ENCODE results near the gene IGSF22. TPM values are rescaled to one million over a fixed set of nuclear protein-coding genes. Genes with fewer than 3 reads are reported as not detected.
A peak's percentile ranks its signal among the peaks of the same experiment; 100 is the strongest.

IGSF22 gene
- total RNA-seq, 1 donor from 2014 or later, result not detected

- peak; percentile 82 for TF ChIP-seq CTCF (IDR thresholded peaks at IDR 0.05)
- H3K27ac Mint-ChIP-seq (ENCODE audit: unreplicated experiment), result no peak overlapping the region
- H3K4me3 Mint-ChIP-seq (ENCODE audit: unreplicated experiment), result no peak overlapping the region
- DNase-seq (ENCODE audit: low spot score), result no peak
- H3K4me1 Mint-ChIP-seq (ENCODE audit: low read depth), result no peaks in the 10 kb centered on the region
- H3K9me3 Mint-ChIP-seq (ENCODE audit: low read depth), result no peaks in the 10 kb centered on the region
- no peaks in the 10 kb centered on the region for H3K27me3 Mint-ChIP-seq (ENCODE audit: low read depth)
- H3K36me3 Mint-ChIP-seq (ENCODE audit: low read depth), result no peaks in the 10 kb centered on the region
Measured at GRCh38 chr11:18727479-18728236, 1.7 kb upstream of the IGSF22 start.

- no peaks in the 10 kb centered on the region for H3K27me3 Mint-ChIP-seq (ENCODE audit: low read depth)
- DNase-seq (ENCODE audit: low spot score), result peak; percentile 42
- peaks cover 11% of the 10 kb centered on the region for H3K4me1 Mint-ChIP-seq (ENCODE audit: low read depth)
- no peak overlapping the region for H3K4me3 Mint-ChIP-seq (ENCODE audit: unreplicated experiment)
- H3K36me3 Mint-ChIP-seq (ENCODE audit: low read depth), result no peaks in the 10 kb centered on the region
- no peak overlapping the region for H3K27ac Mint-ChIP-seq (ENCODE audit: unreplicated experiment)
- no peaks in the 10 kb centered on the region for H3K9me3 Mint-ChIP-seq (ENCODE audit: low read depth)
- no peak for TF ChIP-seq CTCF (IDR thresholded peaks at IDR 0.05)
Measured at GRCh38 chr11:18723991-18724390, 2.0 kb downstream of the IGSF22 start.

GRCh38 chr11:18722293-18722637 lies 3.7 kb downstream of the IGSF22 start:
- H3K27me3 Mint-ChIP-seq (ENCODE audit: low read depth), result peaks cover 3% of the 10 kb centered on the region

GRCh38 chr11:18721561-18722292 lies 4.3 kb downstream of the IGSF22 start:
- peak; percentile 87 for DNase-seq (ENCODE audit: low spot score)
- H3K4me1 Mint-ChIP-seq (ENCODE audit: low read depth), result peaks cover 11% of the 10 kb centered on the region
- peak; percentile 81 for TF ChIP-seq CTCF (IDR thresholded peaks at IDR 0.05)
- peak overlapping the region; percentile 92 for H3K27ac Mint-ChIP-seq (ENCODE audit: unreplicated experiment)
- peaks cover 7% of the 10 kb centered on the region for H3K27me3 Mint-ChIP-seq (ENCODE audit: low read depth)
- H3K4me3 Mint-ChIP-seq (ENCODE audit: unreplicated experiment), result peak overlapping the region; percentile 89
- no peaks in the 10 kb centered on the region for H3K36me3 Mint-ChIP-seq (ENCODE audit: low read depth)
- H3K9me3 Mint-ChIP-seq (ENCODE audit: low read depth), result no peaks in the 10 kb centered on the region

More at GRCh38 chr11:18722293-18722637, 3.7 kb downstream of the IGSF22 start:
- H3K4me1 Mint-ChIP-seq (ENCODE audit: low read depth), result peaks cover 11% of the 10 kb centered on the region
- DNase-seq (ENCODE audit: low spot score), result no peak
- H3K36me3 Mint-ChIP-seq (ENCODE audit: low read depth), result no peaks in the 10 kb centered on the region
- no peak overlapping the region for H3K27ac Mint-ChIP-seq (ENCODE audit: unreplicated experiment)
- TF ChIP-seq CTCF (IDR thresholded peaks at IDR 0.05), result peak; percentile 53
- H3K9me3 Mint-ChIP-seq (ENCODE audit: low read depth), result no peaks in the 10 kb centered on the region
- peak overlapping the region; percentile 89 for H3K4me3 Mint-ChIP-seq (ENCODE audit: unreplicated experiment)

GRCh38 chr11:18720808-18721560 lies 5.0 kb downstream of the IGSF22 start:
- no peaks in the 10 kb centered on the region for H3K36me3 Mint-ChIP-seq (ENCODE audit: low read depth)
- TF ChIP-seq CTCF (IDR thresholded peaks at IDR 0.05), result no peak
- peaks cover 7% of the 10 kb centered on the region for H3K27me3 Mint-ChIP-seq (ENCODE audit: low read depth)
- peak overlapping the region; percentile 92 for H3K27ac Mint-ChIP-seq (ENCODE audit: unreplicated experiment)
- peak overlapping the region; percentile 89 for H3K4me3 Mint-ChIP-seq (ENCODE audit: unreplicated experiment)
- no peaks in the 10 kb centered on the region for H3K9me3 Mint-ChIP-seq (ENCODE audit: low read depth)
- DNase-seq (ENCODE audit: low spot score), result peak; percentile 92
- H3K4me1 Mint-ChIP-seq (ENCODE audit: low read depth), result peaks cover 11% of the 10 kb centered on the region
